Tibial artery (tissue), 4 donors: Measurements from ENCODE around the gene FUBP3.
A peak's percentile ranks its signal among the peaks of the same experiment; 100 is the strongest.

Experiments
- DNase-seq, 2 donors: peaks; one replicate each; pipeline ENCODE4 v3.0.0-alpha.2; 2019
- H3K27ac ChIP-seq, 2 donors: fragments of 200-600 bp; sonication (generic) in 1 of 2; 1 replicate in 1 of 2; 2 replicates in 1 of 2; pipeline ENCODE4 v1.5.1; 2018 to 2019; ENCODE audit warnings: mild to moderate bottlenecking in 1 of 2
- H3K27me3 ChIP-seq, 2 donors: fragments of 200-600 bp; sonication (generic) in 1 of 2; one replicate each; pipeline versions ENCODE4 v1.5.1 to v1.6.0; 2016 to 2019
- H3K36me3 ChIP-seq, 3 donors: fragments of 200-600 bp; sonication (generic) in 2 of 3; one replicate each; pipeline ENCODE4 v1.5.1; 2016 to 2019; ENCODE audit warnings: mild to moderate bottlenecking in 2 of 3
- H3K4me1 ChIP-seq, 4 donors: fragments of 200-600 bp; sonication (generic) in 2 of 4; 1 replicate in 3 of 4; 2 replicates in 1 of 4; pipeline ENCODE4 v1.5.1; 2016 to 2019
- H3K4me3 ChIP-seq, 2 donors: fragments of 200-600 bp; sonication (generic) in 1 of 2; 1 replicate in 1 of 2; 2 replicates in 1 of 2; pipeline ENCODE4 v1.5.1; 2018 to 2019; ENCODE audit warnings: mild to moderate bottlenecking in 2 of 2
- H3K9me3 ChIP-seq, 3 donors: fragments of 200-600 bp; sonication (generic) in 1 of 3; one replicate each; pipeline ENCODE4 v1.5.1; 2016 to 2019
- CTCF ChIP-seq, 2 experiments: fragments of 200-600 bp in 1 of 2; fragments of 450-650 bp in 1 of 2; IDR thresholded peaks; one replicate each; pipeline ENCODE4 v1.5.1; 2017 to 2019; ENCODE audit warnings: antibody characterized with exemption in 2 of 2, mild to moderate bottlenecking in 1 of 2, moderate library complexity in 1 of 2
- intact Hi-C: fragments of 100-400 bp; cut with DNase I; formaldehyde crosslinking; loops from one replicate; pipeline ENCODE4 v1.15.0; 2023; ENCODE audit warnings: low total_unique reads

FUBP3 gene

DNA sequence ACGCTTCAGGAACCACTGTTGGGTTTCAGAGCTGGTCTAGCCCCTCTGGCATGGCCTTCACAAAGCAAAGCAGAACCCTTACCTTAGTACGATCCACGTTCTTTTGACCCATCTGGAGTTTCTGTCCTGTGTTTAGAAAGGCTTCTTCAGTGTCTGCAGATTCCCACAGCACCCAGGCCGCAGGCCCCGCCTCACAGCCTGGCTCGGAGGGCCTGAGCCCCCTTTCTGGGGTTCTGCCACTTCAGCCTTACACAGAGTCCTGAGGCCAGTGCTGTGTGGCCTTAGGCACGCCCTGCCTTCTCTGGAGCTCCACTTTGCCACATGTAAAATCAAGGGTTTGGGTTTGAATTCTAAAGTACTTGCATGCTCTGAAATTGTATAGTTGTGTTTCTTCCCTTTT is 53.5 kb downstream of the FUBP3 start:
- TF ChIP-seq CTCF (IDR thresholded peaks at IDR 0.05): no peak
- no peaks in the 10 kb centered on the region for H3K27me3 ChIP-seq
- no peak overlapping the region for H3K4me3 ChIP-seq
- intact Hi-C loops: no loop called here
- H3K9me3 ChIP-seq: no peaks in the 10 kb centered on the region
- H3K36me3 ChIP-seq: peaks cover 67 to 97% (median 88%) of the 10 kb centered on the region in 3 donors
- H3K4me1 ChIP-seq: no peaks in the 10 kb centered on the region
- peak in 1 of 2 donors; percentile 40 for DNase-seq
- H3K27ac ChIP-seq: no peak overlapping the region

DNA sequence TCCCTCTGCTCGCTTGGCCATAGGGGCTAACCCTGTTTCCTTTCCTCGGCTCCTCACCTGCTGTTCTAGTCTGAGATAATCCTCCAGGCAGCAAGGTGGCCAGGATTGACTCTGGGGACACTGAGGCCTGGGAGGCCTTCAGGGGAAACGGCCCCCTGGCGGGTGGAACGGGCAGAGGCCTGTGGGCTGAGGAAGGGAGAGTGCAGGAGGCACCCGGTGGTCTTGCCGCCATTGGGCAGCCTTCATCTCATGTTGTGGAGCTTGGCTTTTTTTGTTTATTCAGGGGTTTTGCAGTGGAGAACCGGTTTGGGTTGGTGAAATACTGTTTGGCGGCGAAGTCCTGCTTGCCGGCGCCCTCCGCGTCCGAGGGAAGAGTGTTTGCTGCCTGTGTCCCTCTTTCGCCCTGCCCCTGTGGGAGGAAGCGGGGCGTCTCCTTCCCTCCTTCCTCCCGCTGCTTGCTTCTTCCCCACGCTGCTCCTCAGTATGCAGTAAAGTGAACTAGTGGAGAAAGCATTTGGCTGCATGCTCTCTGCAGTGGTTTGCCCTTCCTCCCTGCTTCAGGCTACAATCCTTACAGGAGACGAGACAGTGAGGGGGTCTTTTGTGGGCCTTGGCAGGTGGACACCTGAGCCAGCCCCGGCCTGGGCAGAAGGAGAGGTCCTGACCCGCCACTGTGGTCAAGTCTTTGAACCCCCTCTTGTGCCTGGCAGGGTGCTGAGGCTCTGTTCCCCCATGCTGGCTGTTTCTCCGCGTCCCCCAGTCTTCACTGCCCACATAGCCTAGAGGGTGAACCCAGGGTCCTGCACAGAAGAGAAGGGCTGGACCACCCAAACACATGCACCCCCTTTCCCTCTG is 54.2 kb downstream of the FUBP3 start:
- intact Hi-C loops: no loop called here
- Histone ChIP-seq H3K4me3 (no peak overlapping the region), H3K36me3 (peaks cover 74 to 96% (median 88%) of the 10 kb centered on the region in 3 donors), H3K27ac (no peak overlapping the region), H3K9me3 (no peaks in the 10 kb centered on the region), H3K27me3 (no peaks in the 10 kb centered on the region), H3K4me1 (no peaks in the 10 kb centered on the region)
- peak in 1 of 2 donors; percentile 43 for DNase-seq
- no peak for TF ChIP-seq CTCF (IDR thresholded peaks at IDR 0.05)

GRCh38 chr9:130634191-130634768 is 54.9 kb downstream of the FUBP3 start:
- peak in 1 of 2 donors; percentile 48 for DNase-seq
- no peak for TF ChIP-seq CTCF (IDR thresholded peaks at IDR 0.05)
- Histone ChIP-seq H3K9me3 (no peaks in the 10 kb centered on the region), H3K4me1 (no peaks in the 10 kb centered on the region), H3K4me3 (no peak overlapping the region), H3K36me3 (peaks cover 76 to 95% (median 84%) of the 10 kb centered on the region in 3 donors), H3K27ac (no peak overlapping the region), H3K27me3 (no peaks in the 10 kb centered on the region)
- intact Hi-C loops: no loop called here

GRCh38 chr9:130634801-130635200 is 55.4 kb downstream of the FUBP3 start:
- peak in 1 of 2 donors; percentile 23 for DNase-seq
- intact Hi-C loops: no loop called here
- Histone ChIP-seq H3K4me3 (no peak overlapping the region), H3K27me3 (no peaks in the 10 kb centered on the region), H3K4me1 (no peaks in the 10 kb centered on the region), H3K27ac (no peak overlapping the region), H3K9me3 (no peaks in the 10 kb centered on the region), H3K36me3 (peaks cover 74 to 90% (median 78%) of the 10 kb centered on the region in 3 donors)
- TF ChIP-seq CTCF (IDR thresholded peaks at IDR 0.05): no peak

DNA sequence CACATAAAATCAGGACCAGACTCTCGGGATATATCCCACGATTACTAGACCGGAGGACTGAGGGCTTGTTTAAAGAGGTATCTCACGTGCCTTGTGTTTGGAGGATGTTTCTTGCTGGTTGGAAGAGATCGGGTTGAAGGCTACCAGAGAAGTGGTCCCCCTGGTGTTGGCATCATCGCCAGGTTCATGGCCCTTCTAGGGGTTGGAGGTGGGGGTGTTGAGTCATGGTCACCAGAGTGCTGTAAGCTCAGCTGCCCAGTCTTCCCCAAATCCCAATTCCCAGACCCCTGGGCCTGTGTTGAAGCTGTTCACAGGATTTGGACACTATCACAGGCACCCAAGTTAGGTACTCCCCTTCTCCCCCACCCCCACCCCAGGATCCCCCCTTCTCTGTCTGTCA is 55.9 kb downstream of the FUBP3 start:
- no peak overlapping the region for H3K4me3 ChIP-seq
- TF ChIP-seq CTCF (IDR thresholded peaks at IDR 0.05): no peak
- no peak overlapping the region for H3K27ac ChIP-seq
- H3K9me3 ChIP-seq: no peaks in the 10 kb centered on the region
- H3K4me1 ChIP-seq: no peaks in the 10 kb centered on the region
- peaks cover 69 to 85% (median 73%) of the 10 kb centered on the region in 3 donors for H3K36me3 ChIP-seq
- DNase-seq: peak in 1 of 2 donors; percentile 40
- H3K27me3 ChIP-seq: no peaks in the 10 kb centered on the region
- intact Hi-C loops: no loop called here
